ENCODE measurements around the gene ARID1B. TPM values are rescaled to one million over a fixed set of nuclear protein-coding genes. Genes with fewer than 3 reads are reported as not detected.
"Not testable (repeated sequence)": the region's sequence is repeated elsewhere in the genome, so short reads cannot be mapped to it uniquely, and the experiment has no call there.

ARID1B gene
- total RNA-seq, 1 donor from 2014 or later, result 93.8 TPM

GRCh38 chr6:156978948-156979347, 201.8 kb downstream of the ARID1B start:
- intact Hi-C loops (cut with micrococcal nuclease), result no loop called here

GRCh38 chr6:156980515-156980914, 203.3 kb downstream of the ARID1B start:
- intact Hi-C loops (cut with micrococcal nuclease), result no loop called here

GRCh38 chr6:156980948-156981347, 203.8 kb downstream of the ARID1B start:
- intact Hi-C loops (cut with micrococcal nuclease), result no loop called here

- intact Hi-C loops (cut with micrococcal nuclease), result no loop called here
Observed at GRCh38 chr6:156982168-156982567, 205.0 kb downstream of the ARID1B start.

GRCh38 chr6:156982864-156983263, 205.7 kb downstream of the ARID1B start:
- intact Hi-C loops (cut with micrococcal nuclease), result not testable (repeated sequence)

GRCh38 chr6:156984178-156984738, 207.1 kb downstream of the ARID1B start:
- intact Hi-C loops (cut with micrococcal nuclease), result no loop called here

GRCh38 chr6:156985309-156985708, 208.1 kb downstream of the ARID1B start:
- intact Hi-C loops (cut with micrococcal nuclease), result no loop called here

- intact Hi-C loops (cut with micrococcal nuclease), result no loop called here
Observed at GRCh38 chr6:156988276-156989158, 211.3 kb downstream of the ARID1B start.

- intact Hi-C loops (cut with micrococcal nuclease), result no loop called here
Observed at GRCh38 chr6:156989159-156989806, 212.1 kb downstream of the ARID1B start.

GRCh38 chr6:156992020-156992804, 215.0 kb downstream of the ARID1B start:
- intact Hi-C loops (cut with micrococcal nuclease), result no loop called here

- intact Hi-C loops (cut with micrococcal nuclease), result no loop called here
Observed at GRCh38 chr6:156993713-156994112, 216.5 kb downstream of the ARID1B start.

- intact Hi-C loops (cut with micrococcal nuclease), result no loop called here
Observed at GRCh38 chr6:156994215-156995076, 217.3 kb downstream of the ARID1B start.

GRCh38 chr6:156995502-156995901, 218.3 kb downstream of the ARID1B start:
- intact Hi-C loops (cut with micrococcal nuclease), result no loop called here

GRCh38 chr6:156996265-156996664, 219.1 kb downstream of the ARID1B start:
- intact Hi-C loops (cut with micrococcal nuclease), result no loop called here

GRCh38 chr6:156998794-156999330, 221.7 kb downstream of the ARID1B start:
- intact Hi-C loops (cut with micrococcal nuclease), result no loop called here

GRCh38 chr6:156999762-157000161, 222.6 kb downstream of the ARID1B start:
- intact Hi-C loops (cut with micrococcal nuclease), result no loop called here

GRCh38 chr6:157001716-157002115, 224.5 kb downstream of the ARID1B start:
- intact Hi-C loops (cut with micrococcal nuclease), result no loop called here

GRCh38 chr6:157002774-157003173, 225.6 kb downstream of the ARID1B start:
- intact Hi-C loops (cut with micrococcal nuclease), result no loop called here

GRCh38 chr6:157005940-157006339, 228.8 kb downstream of the ARID1B start:
- intact Hi-C loops (cut with micrococcal nuclease), result no loop called here

- intact Hi-C loops (cut with micrococcal nuclease), result no loop called here
Observed at GRCh38 chr6:157008568-157008967, 231.4 kb downstream of the ARID1B start.

Data from T-helper 1 cell treated with Interleukin-12 subunit alpha and Interleukin-12 subunit beta and Interleukin-4 antibody, amounts not matched to agents 30 ng/mL and 1 ng/mL, for 36 hours (primary cell).